ENCODE data around the gene EXOC3L4. TPM values are rescaled to one million over a fixed set of nuclear protein-coding genes. Genes with fewer than 3 reads are reported as not detected.
"Not testable (repeated sequence)": the region's sequence is repeated elsewhere in the genome, so short reads cannot be mapped to it uniquely, and the experiment has no call there.

Gene EXOC3L4
- total RNA-seq, 1 donor from 2014 or later: 0.81 TPM

- TF ChIP-seq CTCF (IDR thresholded peaks at IDR 0.05; ENCODE audit: partially characterized antibody, unreplicated experiment): no peak
- H3K27me3 Mint-ChIP-seq (ENCODE audit: unreplicated experiment): peaks cover 7% of the 10 kb centered on the region
- no peaks in the 10 kb centered on the region for H3K9me3 Mint-ChIP-seq (ENCODE audit: unreplicated experiment)
- no peaks in the 10 kb centered on the region for H3K36me3 Mint-ChIP-seq (ENCODE audit: unreplicated experiment)
- no peak overlapping the region for H3K27ac Mint-ChIP-seq (ENCODE audit: unreplicated experiment)
- no peak overlapping the region for H3K4me3 Mint-ChIP-seq (ENCODE audit: unreplicated experiment)
- DNase-seq: no peak
- no peaks in the 10 kb centered on the region for H3K4me1 Mint-ChIP-seq (ENCODE audit: low read depth, unreplicated experiment)
Measured at GRCh38 chr14:103149351-103150237, 55.1 kb downstream of the EXOC3L4 start.

- no peak overlapping the region for H3K4me3 Mint-ChIP-seq (ENCODE audit: unreplicated experiment)
- no peaks in the 10 kb centered on the region for H3K4me1 Mint-ChIP-seq (ENCODE audit: low read depth, unreplicated experiment)
- H3K27ac Mint-ChIP-seq (ENCODE audit: unreplicated experiment): no peak overlapping the region
- H3K9me3 Mint-ChIP-seq (ENCODE audit: unreplicated experiment): no peaks in the 10 kb centered on the region
- peaks cover 7% of the 10 kb centered on the region for H3K27me3 Mint-ChIP-seq (ENCODE audit: unreplicated experiment)
- H3K36me3 Mint-ChIP-seq (ENCODE audit: unreplicated experiment): no peaks in the 10 kb centered on the region
- no peak for DNase-seq
- no peak for TF ChIP-seq CTCF (IDR thresholded peaks at IDR 0.05; ENCODE audit: partially characterized antibody, unreplicated experiment)
Measured at GRCh38 chr14:103151270-103151945, 56.9 kb downstream of the EXOC3L4 start.

GRCh38 chr14:103155010-103155409 lies 60.5 kb downstream of the EXOC3L4 start:
- no peak for DNase-seq
- H3K4me1 Mint-ChIP-seq (ENCODE audit: low read depth, unreplicated experiment): no peaks in the 10 kb centered on the region

GRCh38 chr14:103155416-103155815 lies 60.9 kb downstream of the EXOC3L4 start:
- H3K4me3 Mint-ChIP-seq (ENCODE audit: unreplicated experiment); H3K4me1 Mint-ChIP-seq (ENCODE audit: low read depth, unreplicated experiment); H3K36me3 Mint-ChIP-seq (ENCODE audit: unreplicated experiment); H3K27ac Mint-ChIP-seq (ENCODE audit: unreplicated experiment); DNase-seq; H3K27me3 Mint-ChIP-seq (ENCODE audit: unreplicated experiment); H3K9me3 Mint-ChIP-seq (ENCODE audit: unreplicated experiment): not testable (repeated sequence)

More at GRCh38 chr14:103155010-103155409, 60.5 kb downstream of the EXOC3L4 start:
- Mint-ChIP-seq H3K27ac (ENCODE audit: unreplicated experiment) (no peak overlapping the region), H3K4me3 (ENCODE audit: unreplicated experiment) (no peak overlapping the region), H3K36me3 (ENCODE audit: unreplicated experiment) (no peaks in the 10 kb centered on the region), H3K9me3 (ENCODE audit: unreplicated experiment) (peaks cover 1% of the 10 kb centered on the region), H3K27me3 (ENCODE audit: unreplicated experiment) (peaks cover 4% of the 10 kb centered on the region)
- TF ChIP-seq CTCF (IDR thresholded peaks at IDR 0.05; ENCODE audit: partially characterized antibody, unreplicated experiment): no peak

GRCh38 chr14:103155826-103156394 lies 61.4 kb downstream of the EXOC3L4 start:
- H3K4me3 Mint-ChIP-seq (ENCODE audit: unreplicated experiment): no peak overlapping the region
- H3K27ac Mint-ChIP-seq (ENCODE audit: unreplicated experiment): no peak overlapping the region
- H3K36me3 Mint-ChIP-seq (ENCODE audit: unreplicated experiment): no peaks in the 10 kb centered on the region
- DNase-seq: no peak
- H3K4me1 Mint-ChIP-seq (ENCODE audit: low read depth, unreplicated experiment): no peaks in the 10 kb centered on the region
- peaks cover 1% of the 10 kb centered on the region for H3K9me3 Mint-ChIP-seq (ENCODE audit: unreplicated experiment)
- no peak for TF ChIP-seq CTCF (IDR thresholded peaks at IDR 0.05; ENCODE audit: partially characterized antibody, unreplicated experiment)
- H3K27me3 Mint-ChIP-seq (ENCODE audit: unreplicated experiment): peaks cover 4% of the 10 kb centered on the region
